ENCODE results near the gene ZNF394. TPM values are rescaled to one million over a fixed set of nuclear protein-coding genes. Genes with fewer than 3 reads are reported as not detected.

ZNF394 gene
- total and polyA plus RNA-seq, 9 of the 15 experiments (the other 6 are each of a cell fraction or from before 2014, with no cell fraction given), result 2.9 to 32.2 (median 24.2) TPM

GRCh38 chr7:99504281-99504602 is 4.2 kb upstream of the ZNF394 start:
- CTCF ChIA-PET (ENCODE audit: low intra/inter-chr PET ratio), result no interaction called here
- Histone ChIP-seq H3K36me3 (ENCODE audit: control insufficient read depth, insufficient read depth, low read length) (peaks cover 5% of the 10 kb centered on the region; the same call in 2 of the 3 replicates), H3K4me3 (peak overlapping the region; percentile 84), H3K4me1 (replicated peaks in 1 of 2; ENCODE audit: control insufficient read depth in 2 of 2, insufficient read depth in 2 of 2, low read length in 2 of 2) (peaks cover 4 to 31% of the 10 kb centered on the region in 2 experiments; a peak in 3 of 5 replicates), H3K27me3 (ENCODE audit: control insufficient read depth in 2 of 2, insufficient read depth in 2 of 2, low read length in 2 of 2) (no peaks in the 10 kb centered on the region), H4K20me1 (replicated peaks; ENCODE audit: control insufficient read depth, insufficient read depth, low read length) (peaks cover 7% of the 10 kb centered on the region; the same call in 1 of the 2 replicates), H3K79me2 (ENCODE audit: control insufficient read depth, insufficient read depth, low read length) (peaks cover 46% of the 10 kb centered on the region), H3K9me1 (ENCODE audit: control insufficient read depth, insufficient read depth, low read length) (no peaks in the 10 kb centered on the region), H3K27ac (ENCODE audit: extremely low read depth, low read depth, low read length) (peak overlapping the region; percentile 77), H3K9ac (ENCODE audit: insufficient read depth in 1 of 2, low read depth in 2 of 2, low read length in 2 of 2) (peak overlapping the region; percentile 86 to 88), H2AFZ (ENCODE audit: low read depth, low read length) (peak overlapping the region; percentile 90), H3K9me3 (replicated peaks; ENCODE audit: control insufficient read depth, insufficient read depth, low read depth, low read length) (peaks cover 3% of the 10 kb centered on the region; the same call in 1 of the 2 replicates), H3K4me2 (ENCODE audit: insufficient read depth, low read length) (peak overlapping the region; percentile 93)
- no TSS peak for BruUV-seq (replicated peaks)
- POLR2A ChIA-PET, result interaction anchor here (0.5 to 3.1 kb wide), 14 partner anchors 11 to 1652 kb away, joined by 3 to 31 read pairs (median 5); partner anchors contain the start of genes ZNF655 and ZSCAN25
- ATAC-seq (no peak; the same call in 1 of the 3 replicates), FAIRE-seq (peak; percentile 60), DNase-seq (ENCODE audit: extremely low read depth in 1 of 4, low spot score in 3 of 4) (peak in 2 of 4 experiments; percentile 95)
- intact Hi-C loops (cut with micrococcal nuclease) (no loop called here), in situ Hi-C loops (cut with MboI) (no loop called here)
- 22% methylated on average over 17 of the region's 19 CpGs for WGBS (ENCODE audit: insufficient coverage, low coverage, missing lambda C conversion rate)
- no peak for TF ChIP-seq ZNF347 (CRISPR knock-in tag; IDR thresholded peaks at IDR 0.05; ENCODE audit: low read depth)
- peak; percentile 84; the same call in 1 of the 2 replicates for TF ChIP-seq TCF7 (IDR thresholded peaks at IDR 0.05; ENCODE audit: borderline replicate concordance)
- no peak for TF ChIP-seq ZNF57 (CRISPR knock-in tag; IDR thresholded peaks at IDR 0.05)
- TF ChIP-seq ETS1 (conservative IDR thresholded peaks at IDR 0.05; ENCODE audit: control insufficient read depth, low read depth, low read length), result no peak
- no peak for TF ChIP-seq ZNF444 (CRISPR knock-in tag; IDR thresholded peaks at IDR 0.05)
- TF ChIP-seq HMGN3 (IDR thresholded peaks at IDR 0.05; ENCODE audit: borderline replicate concordance, extremely low read depth, insufficient read length, low read depth, low read length), result no peak
- TF ChIP-seq NEUROD1 (IDR thresholded peaks at IDR 0.05; ENCODE audit: borderline replicate concordance, low read depth, low read length, partially characterized antibody), result peak; percentile 38
- peak; percentile 42; the same call in 1 of the 2 replicates for TF ChIP-seq ELF2 (CRISPR knock-in tag; IDR thresholded peaks at IDR 0.05)
- TF ChIP-seq DNMT1 (IDR thresholded peaks at IDR 0.05), result no peak
- no peak for TF ChIP-seq AFF1 (IDR thresholded peaks at IDR 0.05; ENCODE audit: low read depth in 1 of 2, partially characterized antibody in 2 of 2)
- TF ChIP-seq ESRRB (CRISPR knock-in tag; IDR thresholded peaks at IDR 0.05; ENCODE audit: borderline replicate concordance), result no peak
- no peak for TF ChIP-seq ZBTB33 (CRISPR knock-in tag; IDR thresholded peaks at IDR 0.05)
- TF ChIP-seq ZNF830 (CRISPR knock-in tag; IDR thresholded peaks at IDR 0.05), result no peak
- TF ChIP-seq GTF2F1 (IDR thresholded peaks at IDR 0.05; ENCODE audit: low read depth, low read length), result no peak
- TF ChIP-seq ZNF77 (CRISPR knock-in tag; IDR thresholded peaks at IDR 0.05), result no peak
- no peak for TF ChIP-seq RHOXF2B (CRISPR knock-in tag; conservative IDR thresholded peaks at IDR 0.05)
- no peak for TF ChIP-seq GTF2E2 (tag; IDR thresholded peaks at IDR 0.05)

Measured in K562 (cell line).